GM23338 (cell line): ENCODE data around the gene FAM193B. TPM values are rescaled to one million over a fixed set of nuclear protein-coding genes. Genes with fewer than 3 reads are reported as not detected.

ENCODE experiments used
- ATAC-seq: fragments of 200-7000 bp; cut with Tn5 transposase; 3 replicates; pipeline ENCODE4 v1.9.1; 2020
- DNase-seq: peaks from one replicate; pipeline ENCODE4 v3.0.0-alpha.2; 2015; ENCODE audit warnings: low spot score
- H2AFZ ChIP-seq: fragments of 200-600 bp; sonication (generic); 2 replicates; pipeline ENCODE4 v1.8.0; 2016; ENCODE audit warnings: antibody characterized with exemption, mild to moderate bottlenecking, moderate library complexity
- H3F3A ChIP-seq: fragments of 200-600 bp; sonication (generic); replicated peaks from 2 replicates; pipeline ENCODE4 v1.8.0; 2017; ENCODE audit warnings: antibody characterized with exemption, mixed run types, low read depth
- H3K27ac ChIP-seq: fragments of 200-600 bp; sonication (generic); 2 replicates; pipeline ENCODE4 v1.6.1; 2016; ENCODE audit warnings: low read depth
- H3K27me3 ChIP-seq: fragments of 200-600 bp; sonication (generic); 2 replicates; pipeline ENCODE4 v1.8.0; 2016; ENCODE audit warnings: mild to moderate bottlenecking, mixed run types, moderate library complexity; ENCODE audit not compliant: insufficient read depth
- H3K36me3 ChIP-seq: fragments of 200-600 bp; sonication (generic); 2 replicates; pipeline ENCODE4 v1.8.0; 2016; ENCODE audit warnings: mild to moderate bottlenecking; ENCODE audit not compliant: insufficient read depth
- H3K4me1 ChIP-seq: fragments of 200-600 bp; sonication (generic); 2 replicates; pipeline ENCODE4 v1.8.0; 2016; ENCODE audit warnings: mild to moderate bottlenecking, moderate library complexity; ENCODE audit not compliant: insufficient read depth
- H3K4me2 ChIP-seq: fragments of 200-600 bp; sonication (generic); 2 replicates; pipeline ENCODE4 v1.7.1; 2017; ENCODE audit warnings: mixed run types
- H3K4me3 ChIP-seq: fragments of 200-600 bp; sonication (generic); 2 replicates; pipeline ENCODE4 v1.6.1; 2016; ENCODE audit warnings: mixed run types
- H3K79me2 ChIP-seq: fragments of 200-600 bp; sonication (generic); replicated peaks from 2 replicates; pipeline ENCODE4 v1.8.0; 2017; ENCODE audit warnings: mild to moderate bottlenecking; ENCODE audit not compliant: insufficient read depth
- H3K9me2 ChIP-seq: fragments of 200-600 bp; sonication (generic); 2 replicates; pipeline ENCODE4 v1.8.0; 2017; ENCODE audit not compliant: insufficient read depth
- H4K20me1 ChIP-seq: fragments of 200-600 bp; sonication (generic); replicated peaks from 2 replicates; pipeline ENCODE4 v1.8.0; 2017; ENCODE audit warnings: mild to moderate bottlenecking; ENCODE audit not compliant: insufficient read depth
- H3K27ac Mint-ChIP-seq: 2 replicates; pipeline ENCODE4 v1.8.0; 2020; ENCODE audit warnings: inconsistent platforms, mild to moderate bottlenecking, moderate library complexity, mixed read lengths
- H3K27me3 Mint-ChIP-seq: 3 replicates; pipeline ENCODE4 v1.8.0; 2022; ENCODE audit warnings: low read depth, mild to moderate bottlenecking, moderate library complexity, mixed read lengths, inconsistent platforms; ENCODE audit not compliant: insufficient read depth, poor library complexity
- H3K36me3 Mint-ChIP-seq: 3 replicates; pipeline ENCODE4 v1.8.0; 2021; ENCODE audit warnings: low read depth, mild to moderate bottlenecking, inconsistent platforms, moderate library complexity, mixed read lengths
- H3K4me1 Mint-ChIP-seq: 3 replicates; pipeline ENCODE4 v1.8.0; 2020; ENCODE audit warnings: mild to moderate bottlenecking, inconsistent platforms, mixed read lengths
- H3K4me3 Mint-ChIP-seq: 3 replicates; pipeline ENCODE4 v1.8.0; 2021; ENCODE audit warnings: moderate library complexity, mild to moderate bottlenecking, inconsistent platforms, mixed read lengths
- H3K9me3 Mint-ChIP-seq: 3 replicates; pipeline ENCODE4 v1.8.0; 2020; ENCODE audit warnings: moderate library complexity, mild to moderate bottlenecking, inconsistent platforms, mixed read lengths
- CREB1 ChIP-seq: fragments of 250-450 bp; sonication (Bioruptor Pico); IDR thresholded peaks from 2 replicates; pipeline ENCODE4 v1.5.0; 2020; ENCODE audit warnings: low read depth, mild to moderate bottlenecking, moderate library complexity
- ETS1 ChIP-seq: IDR thresholded peaks from 2 replicates; pipeline ENCODE4 v1.6.1; 2016; ENCODE audit warnings: antibody characterized with exemption
- EZH2phosphoT487 ChIP-seq: fragments of 200-600 bp; sonication (generic); IDR thresholded peaks from one replicate; pipeline ENCODE4 v1.8.1; 2018; ENCODE audit warnings: antibody characterized with exemption; ENCODE audit not compliant: unreplicated experiment
- JUNB ChIP-seq: IDR thresholded peaks from one replicate; pipeline ENCODE4 v1.6.1; 2016; ENCODE audit warnings: antibody characterized with exemption; ENCODE audit not compliant: unreplicated experiment
- NANOG ChIP-seq: IDR thresholded peaks from 2 replicates; pipeline ENCODE4 v1.6.1; 2016; ENCODE audit warnings: antibody characterized with exemption, borderline replicate concordance
- REST ChIP-seq: IDR thresholded peaks from one replicate; pipeline ENCODE4 v1.6.1; 2018; ENCODE audit warnings: antibody characterized with exemption; ENCODE audit not compliant: unreplicated experiment
- ZNF114 ChIP-seq: fragments of 250-450 bp; sonication (Bioruptor Pico); IDR thresholded peaks from 2 replicates; pipeline ENCODE4 v1.5.0; 2020; ENCODE audit warnings: mild to moderate bottlenecking, moderate library complexity
- ZNF331 ChIP-seq: fragments of 250-450 bp; sonication (Bioruptor Pico); IDR thresholded peaks from 2 replicates; pipeline ENCODE4 v1.5.0; 2020; ENCODE audit warnings: low read depth, mild to moderate bottlenecking, moderate library complexity
- polyA plus RNA-seq: library from polyadenylated mRNA; unstranded; fragments of >200 nt; fragmentation: Nextera tagmentation; extraction: Ambion mirVana; gene quantifications from 2 replicates; pipeline ENCODE4 v1.2.1, GENCODE V29; 2016
- total RNA-seq: library from RNA; depleted of rRNA; stranded (reverse); fragments of >200 nt; shearing (Covaris generic); gene quantifications from 2 replicates; pipeline ENCODE4 v1.2.3, GENCODE V29; 2014

FAM193B gene
- total and polyA plus RNA-seq, 2 experiments from 2014 or later, result 44.4 to 58.6 TPM

- TF ChIP-seq REST (no peak), ZNF114 (CRISPR knock-in tag) (no peak), ZNF331 (CRISPR knock-in tag) (no peak), NANOG (no peak), ETS1 (no peak)
Measured at GRCh38 chr5:177504086-177505056, 50.0 kb downstream of the FAM193B start (continued).

DNA sequence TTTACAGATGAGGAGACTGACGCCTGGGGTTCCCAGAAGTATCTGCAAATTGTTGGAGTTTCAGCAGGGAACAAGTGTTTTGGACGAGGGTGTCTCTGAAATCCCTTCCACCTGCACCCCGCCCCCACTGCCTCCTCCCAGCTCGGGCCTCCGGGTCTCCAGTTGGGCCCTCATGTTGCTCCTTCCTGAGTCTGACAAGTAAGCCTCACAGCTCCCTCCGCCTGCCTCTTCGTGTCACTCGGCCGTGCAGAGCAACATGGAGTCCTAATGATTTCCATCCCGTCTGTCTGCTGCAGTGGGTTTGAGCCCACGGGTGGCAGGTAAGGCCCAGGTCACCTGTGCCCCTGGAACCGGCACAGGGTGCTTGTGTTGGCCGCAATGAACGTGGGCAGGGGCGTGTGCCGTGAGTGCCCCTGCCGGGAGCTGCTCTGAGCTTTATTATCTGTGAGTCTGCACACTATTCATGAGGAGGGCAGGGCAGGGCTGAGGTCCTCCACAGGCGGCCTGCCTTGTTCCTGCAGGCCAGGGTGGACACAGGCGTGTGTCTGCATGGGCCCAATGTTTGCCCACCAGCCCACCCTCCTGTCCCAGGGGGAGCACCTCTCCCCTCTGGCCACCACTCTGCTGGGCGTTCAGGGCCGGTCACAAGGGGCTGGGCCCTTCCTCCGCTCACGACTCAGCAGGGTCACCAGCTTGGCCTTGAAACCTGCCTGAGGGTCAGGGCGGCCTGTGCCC is 50.8 kb downstream of the FAM193B start:
- Histone ChIP-seq H3F3A (peaks cover 11% of the 10 kb centered on the region; the same call in 1 of the 2 replicates), H3K9me2 (no peaks in the 10 kb centered on the region), H3K4me2 (no peak overlapping the region), H4K20me1 (no peaks in the 10 kb centered on the region), H3K79me2 (no peaks in the 10 kb centered on the region), H3K4me3 (no peak overlapping the region), H3K27ac (no peak overlapping the region), H3K27me3 (peaks cover 19% of the 10 kb centered on the region), H3K4me1 (peaks cover 19% of the 10 kb centered on the region), H3K36me3 (no peaks in the 10 kb centered on the region), H2AFZ (no peak overlapping the region)
- peaks cover 15% of the 10 kb centered on the region for H3K36me3 Mint-ChIP-seq
- H3K4me3 Mint-ChIP-seq, result no peak overlapping the region
- peaks cover 24% of the 10 kb centered on the region for H3K4me1 Mint-ChIP-seq
- H3K27me3 Mint-ChIP-seq, result peaks cover 23% of the 10 kb centered on the region
- H3K9me3 Mint-ChIP-seq, result no peaks in the 10 kb centered on the region
- DNase-seq (no peak), ATAC-seq (no peak)
- H3K27ac Mint-ChIP-seq, result no peak overlapping the region
- no peak for TF ChIP-seq JUNB
- TF ChIP-seq CREB1, result no peak
- TF ChIP-seq ZNF331 (CRISPR knock-in tag), result no peak
- no peak for TF ChIP-seq ZNF114 (CRISPR knock-in tag)
- no peak for TF ChIP-seq NANOG
- TF ChIP-seq EZH2phosphoT487, result no peak
- no peak for TF ChIP-seq REST
